HG03108 (cell line): ENCODE data around the gene DIAPH2.

Source experiments
- ATAC-seq: cut with Tn5 transposase; IDR thresholded peaks from one replicate; pipeline ENCODE4 v1.9.1; 2021; ENCODE audit warnings: moderate library complexity; ENCODE audit not compliant: unreplicated experiment

The DIAPH2 gene

GRCh38 chrX:97030463-97030862, 345.8 kb downstream of the DIAPH2 start:
- no peak for ATAC-seq

- ATAC-seq, result no peak
These were observed 346.3 kb downstream of the DIAPH2 start for GRCh38 chrX:97030947-97031346.

- peak; percentile 83 for ATAC-seq
These were observed 354.9 kb downstream of the DIAPH2 start for GRCh38 chrX:97039363-97040029.

GRCh38 chrX:97045470-97045869, 360.8 kb downstream of the DIAPH2 start:
- ATAC-seq, result no peak

GRCh38 chrX:97046867-97047266, 362.2 kb downstream of the DIAPH2 start:
- ATAC-seq, result no peak

- ATAC-seq, result no peak
These were observed 365.8 kb downstream of the DIAPH2 start for GRCh38 chrX:97050392-97050791.

- ATAC-seq, result no peak
These were observed 372.8 kb downstream of the DIAPH2 start for GRCh38 chrX:97057349-97057909.

- ATAC-seq, result no peak
These were observed 375.4 kb downstream of the DIAPH2 start for GRCh38 chrX:97060020-97060419.

GRCh38 chrX:97065066-97065465, 380.4 kb downstream of the DIAPH2 start:
- no peak for ATAC-seq

- ATAC-seq, result no peak
These were observed 381.3 kb downstream of the DIAPH2 start for GRCh38 chrX:97065973-97066372.

GRCh38 chrX:97066381-97066780, 381.7 kb downstream of the DIAPH2 start:
- no peak for ATAC-seq

- no peak for ATAC-seq
These were observed 385.7 kb downstream of the DIAPH2 start for GRCh38 chrX:97070346-97070745.

- no peak for ATAC-seq
These were observed 389.8 kb downstream of the DIAPH2 start for GRCh38 chrX:97074400-97074799.

- ATAC-seq, result no peak
These were observed 404.5 kb downstream of the DIAPH2 start for GRCh38 chrX:97089116-97089515.

- no peak for ATAC-seq
These were observed 411.7 kb downstream of the DIAPH2 start for GRCh38 chrX:97096385-97096784.

- ATAC-seq, result no peak
These were observed 418.3 kb downstream of the DIAPH2 start for GRCh38 chrX:97102938-97103337.

- no peak for ATAC-seq
These were observed 425.1 kb downstream of the DIAPH2 start for GRCh38 chrX:97109730-97110129.

GRCh38 chrX:97117572-97117971, 432.9 kb downstream of the DIAPH2 start:
- ATAC-seq, result no peak

GRCh38 chrX:97119474-97120109, 434.9 kb downstream of the DIAPH2 start:
- ATAC-seq, result no peak

- no peak for ATAC-seq
These were observed 438.4 kb downstream of the DIAPH2 start for GRCh38 chrX:97123001-97123400.

GRCh38 chrX:97126020-97126419, 441.4 kb downstream of the DIAPH2 start:
- no peak for ATAC-seq

- no peak for ATAC-seq
These were observed 448.2 kb downstream of the DIAPH2 start for GRCh38 chrX:97132664-97133415.
